HEK293 (cell line): ENCODE results near the gene DOCK8.

Source experiments
- CTCF ChIA-PET: fragments of 350-600 bp; formaldehyde crosslinking; extraction: SDS; loops from one replicate; lab custom pipeline; 2021; ENCODE audit warnings: antibody characterized with exemption; lab: Yijun Ruan, JAX
- POLR2A ChIA-PET: fragments of 300-600 bp; formaldehyde crosslinking; extraction: SDS; loops from one replicate; lab custom pipeline; 2020; ENCODE audit warnings: antibody characterized with exemption, inconsistent platforms; lab: Yijun Ruan, JAX
- H3K27ac ChIP-seq: fragments of 200-500 bp; sonication (Bioruptor generic); 2 replicates; pipeline ENCODE4 v1.5.1; 2014; ENCODE audit warnings: low read depth, low read length, control low read depth, inconsistent platforms; ENCODE audit errors: extremely low read depth
- H3K36me3 ChIP-seq, 2 experiments: fragments of 200-500 bp in 1 of 2; sonication (Bioruptor generic) in 1 of 2; 1 replicate in 1 of 2; 2 replicates in 1 of 2; pipeline ENCODE4 v1.5.1; 2014 to 2017; ENCODE audit warnings: inconsistent platforms in 2 of 2, low read length in 2 of 2; ENCODE audit not compliant: control insufficient read depth in 2 of 2, insufficient read depth in 1 of 2
- H3K4me1 ChIP-seq: fragments of 200-500 bp; sonication (Bioruptor generic); 2 replicates; pipeline ENCODE4 v1.5.1; 2014; ENCODE audit warnings: mild to moderate bottlenecking, low read length, inconsistent platforms; ENCODE audit not compliant: control insufficient read depth, insufficient read depth
- H3K4me3 ChIP-seq: 2 replicates; pipeline ENCODE4 v1.5.1; 2011; ENCODE audit warnings: low read depth, mild to moderate bottlenecking, control low read depth, low read length, moderate library complexity
- H3K9me3 ChIP-seq: fragments of 200-500 bp; sonication (Bioruptor generic); 2 replicates; pipeline ENCODE4 v1.5.1; 2014; ENCODE audit warnings: low read depth, low read length, inconsistent platforms; ENCODE audit not compliant: control insufficient read depth, insufficient read depth
- GLIS1 ChIP-seq: fragments of 450-650 bp; formaldehyde crosslinking; IDR thresholded peaks from 2 replicates; pipeline ENCODE4 v1.5.1; 2016; ENCODE audit warnings: missing biosample characterization, missing genetic modification characterization
- HOXC10 ChIP-seq: sonication (generic); formaldehyde crosslinking; IDR thresholded peaks from 2 replicates; pipeline ENCODE4 v1.8.1; 2023; ENCODE audit warnings: mild to moderate bottlenecking, missing genetic modification reagents
- KLF10 ChIP-seq: fragments of 450-650 bp; IDR thresholded peaks from 2 replicates; pipeline ENCODE4 v1.5.1; 2018; ENCODE audit warnings: missing biosample characterization, mild to moderate bottlenecking, missing genetic modification characterization
- OVOL3 ChIP-seq: fragments of 450-650 bp; formaldehyde crosslinking; IDR thresholded peaks from 2 replicates; pipeline ENCODE4 v1.5.1; 2016; ENCODE audit warnings: missing biosample characterization, missing genetic modification characterization
- PRDM4 ChIP-seq: fragments of 450-650 bp; formaldehyde crosslinking; IDR thresholded peaks from 2 replicates; pipeline ENCODE4 v1.5.1; 2017; ENCODE audit warnings: missing biosample characterization, missing genetic modification characterization
- REPIN1 ChIP-seq: fragments of 450-650 bp; formaldehyde crosslinking; IDR thresholded peaks from 2 replicates; pipeline ENCODE4 v1.5.1; 2017; ENCODE audit warnings: missing biosample characterization, missing genetic modification characterization, low read depth
- SCRT1 ChIP-seq: fragments of 450-650 bp; formaldehyde crosslinking; IDR thresholded peaks from 2 replicates; pipeline ENCODE4 v1.5.1; 2016; ENCODE audit warnings: missing biosample characterization, missing genetic modification characterization, borderline replicate concordance
- SCRT2 ChIP-seq: fragments of 450-650 bp; formaldehyde crosslinking; IDR thresholded peaks from 2 replicates; pipeline ENCODE4 v1.5.1; 2016; ENCODE audit warnings: missing biosample characterization, missing genetic modification characterization
- YY1 ChIP-seq: fragments of 450-650 bp; formaldehyde crosslinking; IDR thresholded peaks from 2 replicates; pipeline ENCODE4 v1.5.1; 2018; ENCODE audit warnings: missing biosample characterization, missing genetic modification characterization
- ZFP37 ChIP-seq: fragments of 450-650 bp; formaldehyde crosslinking; IDR thresholded peaks from 2 replicates; pipeline ENCODE4 v1.5.1; 2016; ENCODE audit warnings: missing biosample characterization, missing genetic modification characterization
- ZNF114 ChIP-seq: fragments of 450-650 bp; formaldehyde crosslinking; IDR thresholded peaks from 2 replicates; pipeline ENCODE4 v1.5.0; 2017; ENCODE audit warnings: missing biosample characterization, missing genetic modification characterization
- ZNF146 ChIP-seq: fragments of 450-650 bp; formaldehyde crosslinking; IDR thresholded peaks from 2 replicates; pipeline ENCODE4 v1.5.1; 2016; ENCODE audit warnings: missing biosample characterization, missing genetic modification characterization
- ZNF148 ChIP-seq: fragments of 450-650 bp; formaldehyde crosslinking; IDR thresholded peaks from 2 replicates; pipeline ENCODE4 v1.5.0; 2017; ENCODE audit warnings: missing biosample characterization, missing genetic modification characterization, borderline replicate concordance
- ZNF2 ChIP-seq: fragments of 450-650 bp; formaldehyde crosslinking; IDR thresholded peaks from 2 replicates; pipeline ENCODE4 v1.5.1; 2016; ENCODE audit warnings: missing biosample characterization, missing genetic modification characterization
- ZNF211 ChIP-seq: fragments of 450-650 bp; formaldehyde crosslinking; IDR thresholded peaks from 2 replicates; pipeline ENCODE4 v1.5.1; 2016; ENCODE audit warnings: low read depth, missing biosample characterization, missing genetic modification characterization
- ZNF26 ChIP-seq: fragments of 450-650 bp; formaldehyde crosslinking; IDR thresholded peaks from 2 replicates; pipeline ENCODE4 v1.5.1; 2016; ENCODE audit warnings: missing biosample characterization, missing genetic modification characterization
- ZNF266 ChIP-seq: fragments of 450-650 bp; formaldehyde crosslinking; IDR thresholded peaks from 2 replicates; pipeline ENCODE4 v1.5.1; 2016; ENCODE audit warnings: missing biosample characterization, missing genetic modification characterization, low read depth
- ZNF416 ChIP-seq: fragments of 450-650 bp; formaldehyde crosslinking; IDR thresholded peaks from 2 replicates; pipeline ENCODE4 v1.5.1; 2016; ENCODE audit warnings: missing biosample characterization, missing genetic modification characterization
- ZNF777 ChIP-seq: fragments of 450-650 bp; formaldehyde crosslinking; IDR thresholded peaks from 2 replicates; pipeline ENCODE4 v1.5.1; 2017; ENCODE audit warnings: missing biosample characterization, missing genetic modification characterization, borderline replicate concordance
- ZSCAN4 ChIP-seq: fragments of 450-650 bp; formaldehyde crosslinking; IDR thresholded peaks from 2 replicates; pipeline ENCODE4 v1.5.1; 2017; ENCODE audit warnings: missing biosample characterization, missing genetic modification characterization

DOCK8 gene

GRCh38 chr9:224582-225520 is 10.2 kb downstream of the DOCK8 start:
- Histone ChIP-seq H3K27ac (no peak overlapping the region), H3K9me3 (no peaks in the 10 kb centered on the region), H3K4me1 (peaks cover 6% of the 10 kb centered on the region; the same call in 1 of the 2 replicates), H3K4me3 (no peak overlapping the region), H3K36me3 (no peaks in the 10 kb centered on the region)
- TF ChIP-seq KLF10 (tag by site-specific recombination) (no peak), REPIN1 (tag by site-specific recombination) (no peak), ZFP37 (peak; percentile 44; the same call in 1 of the 2 replicates), SCRT2 (peak; percentile 92), SCRT1 (tag by site-specific recombination) (peak; percentile 76; the same call in 1 of the 2 replicates), GLIS1 (tag by site-specific recombination) (0 out of 2 replicates have a peak, but pooled peaks have one; percentile 9)
- POLR2A ChIA-PET: interaction anchor here (1.0 kb wide), 1 partner anchor 785 kb away, joined by 3 read pairs; no protein-coding TSS in a partner anchor
- CTCF ChIA-PET: interaction anchor here (0.5 kb wide), 1 partner anchor 10 kb away, joined by 3 read pairs; the partner anchor contains the start of gene DOCK8

- ChIA-PET POLR2A (interaction anchor here (0.5 kb wide), 1 partner anchor 15 kb away, joined by 4 read pairs; no protein-coding TSS in a partner anchor), CTCF (no interaction called here)
- Histone ChIP-seq H3K9me3 (no peaks in the 10 kb centered on the region), H3K4me3 (no peak overlapping the region), H3K27ac (no peak overlapping the region), H3K4me1 (peaks cover 6% of the 10 kb centered on the region; the same call in 1 of the 2 replicates), H3K36me3 (no peaks in the 10 kb centered on the region)
- TF ChIP-seq OVOL3 (tag by site-specific recombination) (no peak), ZNF148 (no peak), ZNF777 (tag by site-specific recombination) (no peak), ZNF266 (no peak), GLIS1 (tag by site-specific recombination) (no peak), ZNF211 (tag by site-specific recombination) (no peak), ZNF26 (no peak), ZNF146 (tag by site-specific recombination) (no peak), ZNF416 (tag by site-specific recombination) (no peak), PRDM4 (tag by site-specific recombination) (no peak), ZNF114 (tag by site-specific recombination) (no peak), ZSCAN4 (no peak), YY1 (tag by site-specific recombination) (no peak), HOXC10 (no peak), ZNF2 (tag by site-specific recombination) (no peak)
These were observed 13.2 kb downstream of the DOCK8 start for GRCh38 chr9:227860-228259.
